Measurements from ENCODE around the gene ARHGAP24. TPM values are rescaled to one million over a fixed set of nuclear protein-coding genes. Genes with fewer than 3 reads are reported as not detected.

Gene ARHGAP24
- total and polyA plus RNA-seq, 2 experiments from 2014 or later, result 0.21 to 0.36 TPM

DNA sequence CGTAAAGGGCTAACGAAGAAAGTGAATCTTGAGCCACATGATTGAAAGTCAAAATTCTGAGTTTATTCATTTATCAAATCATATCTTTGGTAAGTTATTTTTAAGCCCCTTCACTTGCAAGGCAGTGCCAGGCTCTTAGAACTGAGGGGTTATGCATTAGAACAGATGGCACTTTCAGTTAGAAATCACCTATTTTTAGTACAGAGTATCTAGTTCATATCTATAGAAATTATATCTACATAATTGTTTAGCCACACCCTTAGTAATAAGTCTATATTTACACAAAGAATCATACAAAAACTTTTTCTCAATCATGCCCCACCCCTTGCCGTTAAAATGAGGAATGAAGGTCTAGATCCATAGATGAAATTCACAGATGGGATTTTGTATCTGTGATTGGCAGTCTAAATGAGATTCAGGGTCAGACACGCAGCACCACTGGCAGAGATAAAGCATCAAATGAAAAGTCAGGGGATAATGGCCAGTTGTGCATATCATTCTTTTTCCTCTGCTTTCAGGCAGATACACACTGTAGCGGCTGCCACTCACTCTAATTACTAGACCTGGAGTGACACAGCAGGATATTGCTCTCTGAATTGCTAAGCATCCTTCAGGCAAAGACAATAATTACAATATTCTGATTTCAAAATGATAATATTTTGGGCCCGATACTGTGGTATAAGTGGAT, 444.4 kb downstream of the ARHGAP24 start:
- H4K20me1 ChIP-seq (replicated peaks; ENCODE audit: insufficient read depth), result no peaks in the 10 kb centered on the region
- H3K79me2 ChIP-seq (replicated peaks; ENCODE audit: insufficient read depth), result no peaks in the 10 kb centered on the region
- H3K4me1 ChIP-seq (ENCODE audit: insufficient read depth), result no peaks in the 10 kb centered on the region
- H3K4me3 Mint-ChIP-seq, result no peak overlapping the region
- no peak overlapping the region for H2AFZ ChIP-seq
- no peaks in the 10 kb centered on the region for H3K27me3 ChIP-seq (ENCODE audit: insufficient read depth)
- H3K27ac ChIP-seq (ENCODE audit: low read depth), result no peak overlapping the region
- H3F3A ChIP-seq (replicated peaks; ENCODE audit: low read depth), result no peaks in the 10 kb centered on the region
- no peak for ATAC-seq
- H3K9me3 Mint-ChIP-seq, result 0 out of 3 replicates have a peak, but pooled peaks cover 3% of the 10 kb centered on the region
- peaks cover 4% of the 10 kb centered on the region; the same call in 2 of the 3 replicates for H3K4me1 Mint-ChIP-seq
- H3K4me3 ChIP-seq, result no peak overlapping the region
- H3K36me3 ChIP-seq (ENCODE audit: insufficient read depth), result no peaks in the 10 kb centered on the region
- H3K27ac Mint-ChIP-seq, result no peak overlapping the region
- H3K4me2 ChIP-seq, result no peak overlapping the region
- H3K9me2 ChIP-seq (ENCODE audit: insufficient read depth), result no peaks in the 10 kb centered on the region
- no peaks in the 10 kb centered on the region for H3K27me3 Mint-ChIP-seq (ENCODE audit: insufficient read depth, low read depth, poor library complexity)
- no peak for DNase-seq (ENCODE audit: low spot score)
- H3K36me3 Mint-ChIP-seq (ENCODE audit: low read depth), result no peaks in the 10 kb centered on the region
- TF ChIP-seq CREB1 (CRISPR knock-in tag; IDR thresholded peaks at IDR 0.05; ENCODE audit: low read depth), result no peak
- no peak for TF ChIP-seq EZH2phosphoT487 (IDR thresholded peaks at IDR 0.05; ENCODE audit: unreplicated experiment)

DNA sequence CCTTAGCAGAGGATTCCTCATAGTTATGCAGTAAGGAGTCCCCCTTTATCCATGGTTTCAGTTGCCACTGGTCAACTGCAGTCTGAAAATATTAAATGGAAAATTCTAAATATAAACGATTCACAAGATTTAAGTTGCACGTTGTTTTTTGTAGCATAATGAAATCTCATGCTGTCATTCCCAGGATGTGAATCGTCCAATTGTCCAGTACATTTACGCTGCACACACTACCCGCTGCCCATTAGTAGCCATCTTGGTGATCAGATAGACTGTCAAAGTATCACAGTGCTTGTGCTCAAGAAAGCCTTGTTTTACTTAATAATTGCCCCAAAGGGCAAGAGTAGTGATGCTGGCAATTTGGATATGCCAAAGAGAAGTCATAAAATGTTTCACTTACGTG, 450.1 kb downstream of the ARHGAP24 start:
- no peaks in the 10 kb centered on the region for H3K9me2 ChIP-seq (ENCODE audit: insufficient read depth)
- H4K20me1 ChIP-seq (replicated peaks; ENCODE audit: insufficient read depth), result no peaks in the 10 kb centered on the region
- peaks cover 21% of the 10 kb centered on the region for H3K4me1 Mint-ChIP-seq
- TF ChIP-seq, protein P1, sequence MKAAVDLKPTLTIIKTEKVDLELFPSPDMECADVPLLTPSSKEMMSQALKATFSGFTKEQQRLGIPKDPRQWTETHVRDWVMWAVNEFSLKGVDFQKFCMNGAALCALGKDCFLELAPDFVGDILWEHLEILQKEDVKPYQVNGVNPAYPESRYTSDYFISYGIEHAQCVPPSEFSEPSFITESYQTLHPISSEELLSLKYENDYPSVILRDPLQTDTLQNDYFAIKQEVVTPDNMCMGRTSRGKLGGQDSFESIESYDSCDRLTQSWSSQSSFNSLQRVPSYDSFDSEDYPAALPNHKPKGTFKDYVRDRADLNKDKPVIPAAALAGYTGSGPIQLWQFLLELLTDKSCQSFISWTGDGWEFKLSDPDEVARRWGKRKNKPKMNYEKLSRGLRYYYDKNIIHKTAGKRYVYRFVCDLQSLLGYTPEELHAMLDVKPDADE (IDR thresholded peaks at IDR 0.05), result no peak
- no peak overlapping the region for H3K4me2 ChIP-seq
- H2AFZ ChIP-seq, result no peak overlapping the region
- H3K36me3 Mint-ChIP-seq (ENCODE audit: low read depth), result no peaks in the 10 kb centered on the region
- H3K79me2 ChIP-seq (replicated peaks; ENCODE audit: insufficient read depth), result no peaks in the 10 kb centered on the region
- H3K4me1 ChIP-seq (ENCODE audit: insufficient read depth), result peaks cover 18% of the 10 kb centered on the region
- no peaks in the 10 kb centered on the region for H3K27me3 Mint-ChIP-seq (ENCODE audit: insufficient read depth, low read depth, poor library complexity)
- H3K9me3 Mint-ChIP-seq, result no peaks in the 10 kb centered on the region
- H3K27me3 ChIP-seq (ENCODE audit: insufficient read depth), result no peaks in the 10 kb centered on the region
- H3K4me3 Mint-ChIP-seq, result no peak overlapping the region
- H3K36me3 ChIP-seq (ENCODE audit: insufficient read depth), result no peaks in the 10 kb centered on the region
- H3F3A ChIP-seq (replicated peaks; ENCODE audit: low read depth), result no peaks in the 10 kb centered on the region
- DNase-seq (ENCODE audit: low spot score), result no peak
- H3K4me3 ChIP-seq, result no peak overlapping the region
- H3K27ac Mint-ChIP-seq, result no peak overlapping the region
- ATAC-seq, result no peak
- no peak overlapping the region for H3K27ac ChIP-seq (ENCODE audit: low read depth)

DNA sequence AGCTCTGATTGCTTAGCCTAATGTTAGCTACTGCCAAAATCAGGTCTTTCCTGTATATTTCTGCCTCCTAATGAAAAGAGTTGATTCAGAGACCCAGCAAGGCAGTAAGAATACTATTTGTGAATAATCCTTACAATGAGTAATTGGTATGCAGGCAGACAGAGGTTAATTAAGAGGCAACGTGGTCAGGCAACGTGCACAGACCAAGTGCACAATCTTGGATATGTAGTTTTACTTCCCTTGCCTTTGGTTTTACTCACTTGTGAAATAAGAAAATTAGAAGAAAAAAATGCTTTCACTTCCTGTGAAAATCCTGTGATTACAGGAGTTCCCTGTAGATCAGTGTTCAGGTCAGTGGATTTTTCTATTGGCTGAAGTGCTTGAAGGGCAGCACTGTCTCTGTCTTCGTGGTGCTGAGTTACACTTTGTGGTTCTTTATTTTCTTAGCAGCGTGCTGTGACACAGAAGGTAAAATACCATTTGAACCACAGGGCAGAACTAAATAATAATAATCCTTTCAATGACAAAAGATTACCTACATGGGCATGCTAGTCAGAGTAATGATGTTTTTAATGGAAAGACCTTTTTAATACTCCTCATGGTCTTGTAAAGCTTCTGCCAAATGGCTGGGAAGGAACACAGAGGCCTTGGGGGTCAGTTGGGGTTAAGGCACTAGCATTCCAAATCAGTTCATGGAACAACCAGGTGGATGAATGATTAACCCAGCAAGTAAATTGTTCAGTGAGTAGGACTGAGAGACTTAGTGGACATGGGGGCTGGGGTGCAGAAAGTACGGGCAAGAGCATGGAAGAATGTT, 454.0 kb downstream of the ARHGAP24 start:
- no peaks in the 10 kb centered on the region for H4K20me1 ChIP-seq (replicated peaks; ENCODE audit: insufficient read depth)
- H3K9me2 ChIP-seq (ENCODE audit: insufficient read depth), result no peaks in the 10 kb centered on the region
- H3K4me2 ChIP-seq, result 0 out of 2 replicates have a peak overlapping the region, but pooled peaks have one; percentile 69
- H3K27ac ChIP-seq (ENCODE audit: low read depth), result peak overlapping the region; percentile 8; the same call in 1 of the 2 replicates
- H3K9me3 Mint-ChIP-seq, result no peaks in the 10 kb centered on the region
- DNase-seq (ENCODE audit: low spot score) (no peak), ATAC-seq (0 out of 3 replicates have a peak, but pooled peaks have one; percentile 8)
- H3K27me3 Mint-ChIP-seq (ENCODE audit: insufficient read depth, low read depth, poor library complexity), result peaks cover 3% of the 10 kb centered on the region
- H3K27ac Mint-ChIP-seq, result no peak overlapping the region
- TF ChIP-seq, protein P2, sequence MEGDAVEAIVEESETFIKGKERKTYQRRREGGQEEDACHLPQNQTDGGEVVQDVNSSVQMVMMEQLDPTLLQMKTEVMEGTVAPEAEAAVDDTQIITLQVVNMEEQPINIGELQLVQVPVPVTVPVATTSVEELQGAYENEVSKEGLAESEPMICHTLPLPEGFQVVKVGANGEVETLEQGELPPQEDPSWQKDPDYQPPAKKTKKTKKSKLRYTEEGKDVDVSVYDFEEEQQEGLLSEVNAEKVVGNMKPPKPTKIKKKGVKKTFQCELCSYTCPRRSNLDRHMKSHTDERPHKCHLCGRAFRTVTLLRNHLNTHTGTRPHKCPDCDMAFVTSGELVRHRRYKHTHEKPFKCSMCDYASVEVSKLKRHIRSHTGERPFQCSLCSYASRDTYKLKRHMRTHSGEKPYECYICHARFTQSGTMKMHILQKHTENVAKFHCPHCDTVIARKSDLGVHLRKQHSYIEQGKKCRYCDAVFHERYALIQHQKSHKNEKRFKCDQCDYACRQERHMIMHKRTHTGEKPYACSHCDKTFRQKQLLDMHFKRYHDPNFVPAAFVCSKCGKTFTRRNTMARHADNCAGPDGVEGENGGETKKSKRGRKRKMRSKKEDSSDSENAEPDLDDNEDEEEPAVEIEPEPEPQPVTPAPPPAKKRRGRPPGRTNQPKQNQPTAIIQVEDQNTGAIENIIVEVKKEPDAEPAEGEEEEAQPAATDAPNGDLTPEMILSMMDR (conservative IDR thresholded peaks at IDR 0.05; ENCODE audit: low read depth in 2 of 2), result no peak
- TF ChIP-seq ZNF114 (CRISPR knock-in tag; IDR thresholded peaks at IDR 0.05), result no peak
- no peak for TF ChIP-seq EZH2phosphoT487 (IDR thresholded peaks at IDR 0.05; ENCODE audit: unreplicated experiment)
- H3F3A ChIP-seq (replicated peaks; ENCODE audit: low read depth), result no peaks in the 10 kb centered on the region
- H3K36me3 ChIP-seq (ENCODE audit: insufficient read depth), result no peaks in the 10 kb centered on the region
- H3K79me2 ChIP-seq (replicated peaks; ENCODE audit: insufficient read depth), result no peaks in the 10 kb centered on the region
- peaks cover 44% of the 10 kb centered on the region for H3K4me1 ChIP-seq (ENCODE audit: insufficient read depth)
- H3K4me3 ChIP-seq, result no peak overlapping the region
- peak overlapping the region; percentile 15 for H2AFZ ChIP-seq
- no peaks in the 10 kb centered on the region for H3K36me3 Mint-ChIP-seq (ENCODE audit: low read depth)
- peaks cover 46% of the 10 kb centered on the region for H3K4me1 Mint-ChIP-seq
- H3K4me3 Mint-ChIP-seq, result no peak overlapping the region
- H3K27me3 ChIP-seq (ENCODE audit: insufficient read depth), result no peaks in the 10 kb centered on the region
